Astrocyte (in vitro differentiated cells and primary cell): ENCODE data around the gene THAP2. TPM values are rescaled to one million over a fixed set of nuclear protein-coding genes. Genes with fewer than 3 reads are reported as not detected.

Experiments used
- DNase-seq: peaks from one replicate; pipeline ENCODE4 v3.0.0-alpha.2; 2010; ENCODE audit warnings: low read depth
- FAIRE-seq: peaks from 2 replicates; lab custom pipeline; 2011; peaks lifted over from hg19 to GRCh38; lab: Jason Lieb, UNC
- H2AFZ ChIP-seq: 2 replicates; pipeline ENCODE4 v1.6.0; 2012; ENCODE audit warnings: low read depth, low read length, inconsistent platforms
- H3K27ac ChIP-seq: 2 replicates; pipeline ENCODE4 v1.5.1; 2011; ENCODE audit warnings: low read depth, low read length, inconsistent platforms
- H3K27me3 ChIP-seq: 2 replicates; pipeline ENCODE4 v1.6.0; 2011; ENCODE audit warnings: low read length, inconsistent platforms; ENCODE audit not compliant: insufficient read depth
- H3K36me3 ChIP-seq: 2 replicates; pipeline ENCODE4 v1.5.1; 2011; ENCODE audit warnings: low read length, inconsistent platforms; ENCODE audit not compliant: insufficient read depth
- H3K4me1 ChIP-seq: 2 replicates; pipeline ENCODE4 v1.5.1; 2011; ENCODE audit warnings: low read length, inconsistent platforms; ENCODE audit not compliant: insufficient read depth
- H3K4me2 ChIP-seq: 2 replicates; pipeline ENCODE4 v1.6.0; 2012; ENCODE audit warnings: low read length, inconsistent platforms
- H3K4me3 ChIP-seq: 2 replicates; pipeline ENCODE4 v1.5.1; 2011; ENCODE audit warnings: low read depth, mild to moderate bottlenecking, low read length, inconsistent platforms; ENCODE audit not compliant: insufficient read depth
- H3K79me2 ChIP-seq: 2 replicates; pipeline ENCODE4 v1.6.0; 2012; ENCODE audit warnings: mild to moderate bottlenecking, low read length, inconsistent platforms; ENCODE audit not compliant: insufficient read depth
- H3K9ac ChIP-seq: 2 replicates; pipeline ENCODE4 v1.6.0; 2012; ENCODE audit warnings: mild to moderate bottlenecking, low read length, inconsistent platforms
- H3K9me3 ChIP-seq: 2 replicates; pipeline ENCODE4 v1.5.1; 2012; ENCODE audit warnings: low read depth, mild to moderate bottlenecking, low read length, inconsistent platforms; ENCODE audit not compliant: insufficient read depth
- H4K20me1 ChIP-seq: 2 replicates; pipeline ENCODE4 v1.6.0; 2012; ENCODE audit warnings: low read length, inconsistent platforms; ENCODE audit not compliant: insufficient read depth
- H3K27ac Mint-ChIP-seq: one replicate; pipeline ENCODE4 v1.8.0; 2021; ENCODE audit warnings: mild to moderate bottlenecking, mixed read lengths; ENCODE audit not compliant: unreplicated experiment
- H3K27me3 Mint-ChIP-seq: one replicate; pipeline ENCODE4 v1.8.0; 2021; ENCODE audit warnings: low read depth, mixed read lengths; ENCODE audit not compliant: unreplicated experiment
- H3K36me3 Mint-ChIP-seq: one replicate; pipeline ENCODE4 v1.8.0; 2021; ENCODE audit warnings: low read depth, mixed read lengths; ENCODE audit not compliant: unreplicated experiment
- H3K4me1 Mint-ChIP-seq: one replicate; pipeline ENCODE4 v1.8.0; 2021; ENCODE audit warnings: low read depth, mixed read lengths; ENCODE audit not compliant: unreplicated experiment
- H3K4me3 Mint-ChIP-seq: one replicate; pipeline ENCODE4 v1.8.0; 2021; ENCODE audit warnings: mild to moderate bottlenecking, moderate library complexity, mixed read lengths; ENCODE audit not compliant: unreplicated experiment
- H3K9me3 Mint-ChIP-seq: one replicate; pipeline ENCODE4 v1.8.0; 2021; ENCODE audit warnings: mild to moderate bottlenecking, mixed read lengths; ENCODE audit not compliant: unreplicated experiment
- EZH2 ChIP-seq: IDR thresholded peaks from 2 replicates; pipeline ENCODE4 v1.6.1; 2012; ENCODE audit warnings: mild to moderate bottlenecking, low read length, inconsistent platforms; ENCODE audit not compliant: insufficient read depth
- total RNA-seq: library from RNA; stranded (reverse); gene quantifications from 2 replicates; pipeline ENCODE4 v1.2.1, GENCODE V29; 2021
- TF ChIP-seq, protein P1 (sequence below): IDR thresholded peaks from 2 replicates; pipeline ENCODE4 v1.5.1; 2011; ENCODE audit warnings: low read depth, mild to moderate bottlenecking, inconsistent platforms, low read length, moderate library complexity; ENCODE audit not compliant: insufficient read depth

The THAP2 gene
- total RNA-seq, 1 donor from 2014 or later: 6.3 TPM

DNA sequence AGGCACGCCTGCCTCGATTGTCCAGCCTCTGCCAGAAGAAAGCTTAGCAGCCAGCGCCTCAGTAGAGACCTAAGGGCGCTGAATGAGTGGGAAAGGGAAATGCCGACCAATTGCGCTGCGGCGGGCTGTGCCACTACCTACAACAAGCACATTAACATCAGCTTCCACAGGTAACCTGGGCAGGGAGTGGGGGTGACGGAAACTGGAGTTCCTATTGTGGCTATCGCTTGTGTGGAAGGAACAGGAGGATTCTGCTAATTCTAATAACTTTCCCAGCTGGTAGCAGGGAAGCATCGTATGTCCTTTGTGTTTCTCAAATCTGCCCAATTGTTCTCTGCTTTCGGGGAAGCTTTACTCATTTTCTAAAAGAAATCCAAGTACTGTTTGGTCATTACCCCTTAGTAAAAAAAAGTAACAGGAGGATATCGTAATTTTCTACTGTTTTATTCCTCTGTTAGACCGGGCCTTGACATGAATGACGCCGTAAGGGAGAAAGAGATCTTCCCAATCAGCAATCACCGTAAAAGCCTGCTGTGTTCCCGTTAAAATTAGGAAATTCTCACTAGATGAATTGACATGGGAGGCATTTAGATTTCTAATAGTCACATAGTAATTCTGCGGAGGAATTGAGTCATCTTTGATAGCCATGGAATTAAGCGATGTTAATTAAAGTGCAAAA is 449 bp downstream of the THAP2 start:
- peak overlapping the region; percentile 85 for H2AFZ ChIP-seq
- peak overlapping the region; percentile 86 for H3K4me2 ChIP-seq
- Mint-ChIP-seq H3K36me3 (peaks cover 4% of the 10 kb centered on the region), H3K4me3 (peak overlapping the region; percentile 99), H3K4me1 (peaks cover 4% of the 10 kb centered on the region), H3K27ac (peak overlapping the region; percentile 100), H3K27me3 (no peaks in the 10 kb centered on the region), H3K9me3 (no peaks in the 10 kb centered on the region)
- H3K36me3 ChIP-seq: peaks cover 8% of the 10 kb centered on the region
- H3K79me2 ChIP-seq: peaks cover 62% of the 10 kb centered on the region
- DNase-seq: peak; percentile 12
- no peaks in the 10 kb centered on the region for H3K27me3 ChIP-seq
- H3K9me3 ChIP-seq: no peaks in the 10 kb centered on the region
- peak overlapping the region; percentile 93 for H3K4me3 ChIP-seq
- H4K20me1 ChIP-seq: peaks cover 29% of the 10 kb centered on the region
- no peaks in the 10 kb centered on the region for H3K4me1 ChIP-seq
- TF ChIP-seq EZH2: no peak
- TF ChIP-seq, protein P1, sequence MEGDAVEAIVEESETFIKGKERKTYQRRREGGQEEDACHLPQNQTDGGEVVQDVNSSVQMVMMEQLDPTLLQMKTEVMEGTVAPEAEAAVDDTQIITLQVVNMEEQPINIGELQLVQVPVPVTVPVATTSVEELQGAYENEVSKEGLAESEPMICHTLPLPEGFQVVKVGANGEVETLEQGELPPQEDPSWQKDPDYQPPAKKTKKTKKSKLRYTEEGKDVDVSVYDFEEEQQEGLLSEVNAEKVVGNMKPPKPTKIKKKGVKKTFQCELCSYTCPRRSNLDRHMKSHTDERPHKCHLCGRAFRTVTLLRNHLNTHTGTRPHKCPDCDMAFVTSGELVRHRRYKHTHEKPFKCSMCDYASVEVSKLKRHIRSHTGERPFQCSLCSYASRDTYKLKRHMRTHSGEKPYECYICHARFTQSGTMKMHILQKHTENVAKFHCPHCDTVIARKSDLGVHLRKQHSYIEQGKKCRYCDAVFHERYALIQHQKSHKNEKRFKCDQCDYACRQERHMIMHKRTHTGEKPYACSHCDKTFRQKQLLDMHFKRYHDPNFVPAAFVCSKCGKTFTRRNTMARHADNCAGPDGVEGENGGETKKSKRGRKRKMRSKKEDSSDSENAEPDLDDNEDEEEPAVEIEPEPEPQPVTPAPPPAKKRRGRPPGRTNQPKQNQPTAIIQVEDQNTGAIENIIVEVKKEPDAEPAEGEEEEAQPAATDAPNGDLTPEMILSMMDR: no peak
- peak overlapping the region; percentile 96 for H3K27ac ChIP-seq
- peak overlapping the region; percentile 99 for H3K9ac ChIP-seq
- FAIRE-seq: no peak

DNA sequence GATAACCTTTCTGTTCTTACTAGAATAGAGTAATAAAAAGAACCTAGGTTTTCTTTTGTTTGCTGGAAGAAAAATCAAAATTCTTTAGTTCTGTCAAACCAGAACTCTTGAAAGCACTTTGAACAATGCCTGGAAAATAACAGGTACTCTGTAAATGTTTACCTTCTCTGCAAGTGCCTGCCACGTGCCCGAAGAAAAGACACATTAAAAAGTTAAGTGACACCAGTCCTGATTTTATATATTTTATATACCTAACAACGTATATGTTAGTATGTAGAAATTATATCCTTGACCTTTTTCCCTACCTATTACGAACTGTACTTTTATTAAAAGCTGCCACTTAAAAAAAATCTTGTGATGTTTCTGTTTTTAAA is 976 bp downstream of the THAP2 start:
- Mint-ChIP-seq H3K9me3 (no peaks in the 10 kb centered on the region), H3K27ac (peak overlapping the region; percentile 100), H3K27me3 (no peaks in the 10 kb centered on the region), H3K4me1 (peaks cover 4% of the 10 kb centered on the region), H3K36me3 (peaks cover 4% of the 10 kb centered on the region), H3K4me3 (peak overlapping the region; percentile 99)
- Histone ChIP-seq H3K36me3 (peaks cover 4% of the 10 kb centered on the region), H3K79me2 (peaks cover 56% of the 10 kb centered on the region), H4K20me1 (peaks cover 25% of the 10 kb centered on the region), H3K27ac (peak overlapping the region; percentile 96), H3K4me2 (peak overlapping the region; percentile 86), H3K9ac (peak overlapping the region; percentile 99), H2AFZ (no peak overlapping the region), H3K4me1 (no peaks in the 10 kb centered on the region), H3K27me3 (no peaks in the 10 kb centered on the region), H3K4me3 (peak overlapping the region; percentile 93), H3K9me3 (no peaks in the 10 kb centered on the region)
- DNase-seq: no peak
- TF ChIP-seq, protein P1: no peak
- no peak for TF ChIP-seq EZH2
- no peak for FAIRE-seq

DNA sequence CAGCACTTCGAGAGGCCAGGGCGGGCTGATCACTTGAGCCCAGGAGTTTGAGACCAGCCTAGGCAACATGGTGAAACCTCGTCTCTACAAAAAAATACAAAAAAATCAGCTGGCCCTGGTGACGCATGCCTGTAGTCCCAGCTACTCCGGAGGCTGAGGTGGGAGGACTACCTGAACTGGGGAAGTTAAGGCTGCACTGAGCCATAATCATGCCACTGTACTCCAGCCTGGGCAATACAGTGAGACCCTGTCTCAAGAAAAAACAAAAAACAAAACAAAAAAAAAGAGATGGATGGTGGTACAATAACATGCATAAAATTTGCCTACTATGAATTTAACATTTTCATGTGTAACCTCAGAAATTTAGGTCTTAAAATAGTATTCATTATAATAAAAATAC is 2.2 kb downstream of the THAP2 start:
- H2AFZ ChIP-seq: no peak overlapping the region
- H3K79me2 ChIP-seq: peaks cover 45% of the 10 kb centered on the region
- peak overlapping the region; percentile 86 for H3K4me2 ChIP-seq
- H3K4me3 ChIP-seq: no peak overlapping the region
- H3K27me3 Mint-ChIP-seq: no peaks in the 10 kb centered on the region
- TF ChIP-seq EZH2: no peak
- H4K20me1 ChIP-seq: peaks cover 18% of the 10 kb centered on the region
- H3K27ac ChIP-seq: no peak overlapping the region
- FAIRE-seq (no peak), DNase-seq (no peak)
- no peaks in the 10 kb centered on the region for H3K9me3 ChIP-seq
- no peaks in the 10 kb centered on the region for H3K9me3 Mint-ChIP-seq
- no peak overlapping the region for H3K9ac ChIP-seq
- H3K4me1 ChIP-seq: no peaks in the 10 kb centered on the region
- H3K36me3 Mint-ChIP-seq: peaks cover 4% of the 10 kb centered on the region
- no peak overlapping the region for H3K27ac Mint-ChIP-seq
- no peak overlapping the region for H3K4me3 Mint-ChIP-seq
- no peaks in the 10 kb centered on the region for H3K36me3 ChIP-seq
- H3K4me1 Mint-ChIP-seq: peaks cover 4% of the 10 kb centered on the region
- H3K27me3 ChIP-seq: no peaks in the 10 kb centered on the region
